ENCODE measurements around the gene HCAR2.
"Not testable (repeated sequence)": the region's sequence is repeated elsewhere in the genome, so short reads cannot be mapped to it uniquely, and the experiment has no call there.

GRCh38 chr12:122716658-122717057 lies 13.5 kb upstream of the HCAR2 start, which contains the start of gene HCAR3:
- TF ChIP-seq EZH2 (IDR thresholded peaks at IDR 0.05); POLR2A (IDR thresholded peaks at IDR 0.05; ENCODE audit: borderline replicate concordance, extremely low read depth, insufficient read depth, insufficient read length); CTCF (IDR thresholded peaks at IDR 0.05 in 2 of 3, conservative IDR thresholded peaks at IDR 0.05 in 1 of 3; ENCODE audit: borderline replicate concordance in 1 of 3, insufficient read depth in 1 of 3, low read depth in 2 of 3, low read length in 2 of 3); ZNF274 (IDR thresholded peaks at IDR 0.05; ENCODE audit: low read depth, low read length); ZFX (IDR thresholded peaks at IDR 0.05); MAX (IDR thresholded peaks at IDR 0.05); REST (IDR thresholded peaks at IDR 0.05; ENCODE audit: low read depth): not testable (repeated sequence)

Data from HCT116 (cell line).